HCT116 (cell line): ENCODE measurements around the gene PKHD1. TPM values are rescaled to one million over a fixed set of nuclear protein-coding genes. Genes with fewer than 3 reads are reported as not detected.

ENCODE experiments used
- ATAC-seq: fragments of 200-7000 bp; cut with Tn5 transposase; 2 replicates; pipeline ENCODE4 v1.9.1; 2020; ENCODE audit warnings: mild to moderate bottlenecking, moderate library complexity
- BruUV-seq: library from RNA; stranded (reverse); fragments of 400-500 nt; replicated peaks from 2 replicates; lab custom pipeline; 2021; lab: Mats Ljungman, UMichigan
- CTCF ChIA-PET: fragments of 300-600 bp; sonication (Branson Sonifier 250); formaldehyde crosslinking; loops from one replicate; lab custom pipeline; 2021; ENCODE audit warnings: antibody characterized with exemption; lab: Charles Lee
- POLR2A ChIA-PET: fragments of 300-600, 350-600 bp; sonication (Branson Sonifier 250); formaldehyde crosslinking; loops from one replicate; lab custom pipeline; 2021; ENCODE audit warnings: antibody characterized with exemption; lab: Charles Lee
- RAD21 ChIA-PET, 2 experiments: fragments of 300-600 bp; sonication (Branson Sonifier 250); formaldehyde crosslinking; loops; one replicate each; lab custom pipeline; 2023; ENCODE audit warnings: low total read pairs in 2 of 2; ENCODE audit not compliant: uncharacterized antibody in 2 of 2, unreplicated experiment in 2 of 2, low non-redundant PET in 1 of 2; lab: Charles Lee
- DNase-seq: peaks from one replicate; pipeline ENCODE4 v3.0.0-alpha.2; 2010; ENCODE audit warnings: low read depth, low spot score
- H2AFZ ChIP-seq: fragments of 200-600 bp; shearing (Covaris generic), sonication (generic); 2 replicates; pipeline ENCODE4 v1.6.1; 2017; ENCODE audit warnings: low read depth, mixed run types, mixed read lengths, antibody characterized with exemption, low read length; ENCODE audit not compliant: poor library complexity, severe bottlenecking
- H3K27ac ChIP-seq: 2 replicates; pipeline ENCODE4 v1.5.1; 2012; ENCODE audit warnings: low read depth, low read length
- H3K27me3 ChIP-seq: fragments of 200-600 bp; sonication (generic); 2 replicates; pipeline ENCODE4 v1.6.1; 2016; ENCODE audit warnings: mixed run types, low read length, mixed read lengths; ENCODE audit not compliant: insufficient read depth
- H3K36me3 ChIP-seq, 2 experiments: fragments of 200-500 bp in 1 of 2; fragments of 200-600 bp in 1 of 2; sonication (Bioruptor generic) in 1 of 2; sonication (generic) in 1 of 2; 2 replicates each; pipeline versions ENCODE4 v1.5.1 to v1.6.1; 2014 to 2016; ENCODE audit warnings: low read length in 2 of 2, inconsistent platforms in 1 of 2, mixed read lengths in 1 of 2, mixed run types in 1 of 2; ENCODE audit not compliant: insufficient read depth in 2 of 2, control insufficient read depth in 1 of 2
- H3K4me1 ChIP-seq, 2 experiments: fragments of 200-600 bp in 1 of 2; sonication (generic) in 1 of 2; 2 replicates each; pipeline versions ENCODE4 v1.5.1 to v1.6.1; 2012 to 2017; ENCODE audit warnings: low read length in 2 of 2, inconsistent platforms in 1 of 2, mild to moderate bottlenecking in 1 of 2, mixed read lengths in 1 of 2, mixed run types in 1 of 2, moderate library complexity in 1 of 2; ENCODE audit not compliant: insufficient read depth in 2 of 2, control insufficient read depth in 1 of 2
- H3K4me2 ChIP-seq: fragments of 200-600 bp; sonication (generic); 2 replicates; pipeline ENCODE4 v1.6.1; 2017; ENCODE audit warnings: mixed run types, low read length, mixed read lengths
- H3K4me3 ChIP-seq, 2 experiments: fragments of 200-600 bp in 1 of 2; sonication (generic) in 1 of 2; replicated peaks in 1 of 2; 2 replicates each; pipeline ENCODE4 v1.5.1; 2011 to 2016; ENCODE audit warnings: low read length in 2 of 2, control low read depth in 1 of 2, low read depth in 1 of 2, mild to moderate bottlenecking in 1 of 2, mixed read lengths in 1 of 2, mixed run types in 1 of 2
- H3K79me2 ChIP-seq: fragments of 200-600 bp; sonication (generic); 2 replicates; pipeline ENCODE4 v1.6.1; 2017; ENCODE audit warnings: mild to moderate bottlenecking, mixed run types, low read length, moderate library complexity, mixed read lengths; ENCODE audit not compliant: insufficient read depth
- H3K9ac ChIP-seq: fragments of 200-600 bp; sonication (generic); 2 replicates; pipeline ENCODE4 v1.6.1; 2016; ENCODE audit warnings: low read length, mixed read lengths
- H3K9me2 ChIP-seq: fragments of 200-600 bp; sonication (generic), shearing (Covaris generic); 2 replicates; pipeline ENCODE4 v1.6.1; 2017; ENCODE audit warnings: mixed run types, mild to moderate bottlenecking, moderate library complexity; ENCODE audit not compliant: insufficient read depth
- H3K9me3 ChIP-seq, 2 experiments: fragments of 200-500 bp in 1 of 2; fragments of 200-600 bp in 1 of 2; sonication (Bioruptor generic) in 1 of 2; sonication (generic) in 1 of 2; 2 replicates each; pipeline ENCODE4 v1.6.1; 2014 to 2017; ENCODE audit warnings: low read length in 2 of 2, mixed read lengths in 2 of 2, inconsistent platforms in 1 of 2, low read depth in 1 of 2, mild to moderate bottlenecking in 1 of 2, mixed run types in 1 of 2, moderate library complexity in 1 of 2; ENCODE audit not compliant: control insufficient read depth in 1 of 2, insufficient read depth in 1 of 2
- H4K20me1 ChIP-seq: fragments of 200-600 bp; sonication (generic), shearing (Covaris generic); 2 replicates; pipeline ENCODE4 v1.6.1; 2017; ENCODE audit warnings: mixed run types, mild to moderate bottlenecking, moderate library complexity; ENCODE audit not compliant: insufficient read depth
- CBX3 ChIP-seq: IDR thresholded peaks from 2 replicates; pipeline ENCODE4 v1.6.1; 2012; ENCODE audit warnings: low read depth
- CEBPB ChIP-seq: IDR thresholded peaks from 2 replicates; pipeline ENCODE4 v1.6.1; 2012; ENCODE audit warnings: low read depth
- EZH2 ChIP-seq: fragments of 200-600 bp; sonication (generic); IDR thresholded peaks from 2 replicates; pipeline ENCODE4 v1.6.1; 2017; ENCODE audit warnings: antibody characterized with exemption, mixed run types
- EZH2phosphoT487 ChIP-seq: fragments of 200-600 bp; IDR thresholded peaks from 2 replicates; pipeline ENCODE4 v1.6.1; 2018; ENCODE audit warnings: antibody characterized with exemption, borderline replicate concordance
- FOSL1 ChIP-seq: IDR thresholded peaks from 2 replicates; pipeline ENCODE4 v1.6.1; 2012; ENCODE audit warnings: low read depth
- JUND ChIP-seq: IDR thresholded peaks from 2 replicates; pipeline ENCODE4 v1.6.1; 2012
- MAX ChIP-seq: IDR thresholded peaks from 2 replicates; pipeline ENCODE4 v1.6.1; 2012
- POLR2A ChIP-seq: IDR thresholded peaks from 2 replicates; pipeline ENCODE4 v1.7.0; 2011; ENCODE audit warnings: borderline replicate concordance; ENCODE audit not compliant: insufficient read depth, insufficient read length; ENCODE audit errors: extremely low read depth
- RAD21 ChIP-seq: IDR thresholded peaks from 2 replicates; pipeline ENCODE4 v1.6.1; 2012; ENCODE audit warnings: low read depth, mild to moderate bottlenecking
- SIN3A ChIP-seq: IDR thresholded peaks from 2 replicates; pipeline ENCODE4 v1.6.1; 2012; ENCODE audit warnings: low read depth
- SP1 ChIP-seq: IDR thresholded peaks from 2 replicates; pipeline ENCODE4 v1.6.1; 2012; ENCODE audit warnings: low read depth
- YY1 ChIP-seq: IDR thresholded peaks from 2 replicates; pipeline ENCODE4 v1.6.1; 2011; ENCODE audit warnings: low read length, low read depth, moderate library complexity, mild to moderate bottlenecking; ENCODE audit not compliant: insufficient replicate concordance; ENCODE audit errors: extremely low read depth
- ZFX ChIP-seq: fragments of 450-650 bp; IDR thresholded peaks from 2 replicates; pipeline ENCODE4 v1.6.1; 2017
- ZNF274 ChIP-seq: fragments of 200-500 bp; sonication (Bioruptor generic); IDR thresholded peaks from 2 replicates; pipeline ENCODE4 v1.6.1; 2014; ENCODE audit warnings: mild to moderate bottlenecking, low read depth, low read length, inconsistent platforms
- intact Hi-C: fragments of 100-400 bp; cut with micrococcal nuclease; formaldehyde crosslinking; loops from 2 replicates; pipeline ENCODE4 v1.10.0; 2022
- total RNA-seq: library from RNA; stranded (reverse); gene quantifications from one replicate; pipeline ENCODE4 v1.2.1, GENCODE V29; 2021; ENCODE audit not compliant: unreplicated experiment
- TF ChIP-seq, protein P1 (sequence below): IDR thresholded peaks from 2 replicates; pipeline ENCODE4 v1.6.1; 2012
- TF ChIP-seq, protein P2 (sequence below): IDR thresholded peaks from 2 replicates; pipeline ENCODE4 v1.6.1; 2012; ENCODE audit warnings: low read depth
- TF ChIP-seq, protein P3 (sequence below), 3 experiments: fragments of 200-600 bp in 1 of 3; sonication (generic) in 1 of 3; IDR thresholded peaks in 2 of 3; conservative IDR thresholded peaks in 1 of 3; 2 replicates each; pipeline ENCODE4 v1.5.1; 2012 to 2017; ENCODE audit warnings: low read depth in 2 of 3, low read length in 2 of 3, antibody characterized with exemption in 1 of 3, borderline replicate concordance in 1 of 3, control low read depth in 1 of 3, mild to moderate bottlenecking in 1 of 3, mixed read lengths in 1 of 3, mixed run types in 1 of 3, moderate library complexity in 1 of 3; ENCODE audit not compliant: insufficient read depth in 1 of 3

The PKHD1 gene
- total RNA-seq, 1 experiment from 2014 or later: not detected

DNA sequence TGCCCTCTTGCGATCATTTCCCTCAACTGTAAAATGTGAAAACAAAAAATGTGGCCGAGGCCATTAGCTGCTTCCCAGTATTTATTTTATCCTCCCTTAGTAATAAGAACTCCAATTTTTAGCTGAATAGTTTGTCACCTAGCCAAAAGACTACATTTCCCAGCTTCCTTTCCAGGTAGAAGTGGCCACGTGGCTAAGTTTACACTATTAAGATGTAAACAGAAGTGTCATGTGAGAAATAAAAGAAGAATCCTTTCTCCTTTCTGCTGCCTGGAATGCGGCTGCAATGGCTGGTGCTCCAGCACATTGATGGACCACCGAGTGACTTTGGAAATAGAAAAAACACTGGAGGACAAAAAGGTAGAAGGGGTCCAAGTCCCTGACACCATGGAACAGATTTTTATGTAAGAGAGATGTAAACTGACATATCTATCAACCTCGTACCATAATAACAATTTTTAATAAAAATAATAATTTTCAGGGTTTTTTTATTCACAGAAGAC, 268.8 kb downstream of the PKHD1 start:
- no TSS peak for BruUV-seq
- no peak for TF ChIP-seq EZH2phosphoT487
- TF ChIP-seq, protein P1, sequence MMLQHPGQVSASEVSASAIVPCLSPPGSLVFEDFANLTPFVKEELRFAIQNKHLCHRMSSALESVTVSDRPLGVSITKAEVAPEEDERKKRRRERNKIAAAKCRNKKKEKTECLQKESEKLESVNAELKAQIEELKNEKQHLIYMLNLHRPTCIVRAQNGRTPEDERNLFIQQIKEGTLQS: no peak
- TF ChIP-seq ZFX: no peak
- TF ChIP-seq CEBPB: no peak
- no peak for TF ChIP-seq YY1
- no peak for TF ChIP-seq MAX
- no peak for TF ChIP-seq SP1
- TF ChIP-seq, protein P2, sequence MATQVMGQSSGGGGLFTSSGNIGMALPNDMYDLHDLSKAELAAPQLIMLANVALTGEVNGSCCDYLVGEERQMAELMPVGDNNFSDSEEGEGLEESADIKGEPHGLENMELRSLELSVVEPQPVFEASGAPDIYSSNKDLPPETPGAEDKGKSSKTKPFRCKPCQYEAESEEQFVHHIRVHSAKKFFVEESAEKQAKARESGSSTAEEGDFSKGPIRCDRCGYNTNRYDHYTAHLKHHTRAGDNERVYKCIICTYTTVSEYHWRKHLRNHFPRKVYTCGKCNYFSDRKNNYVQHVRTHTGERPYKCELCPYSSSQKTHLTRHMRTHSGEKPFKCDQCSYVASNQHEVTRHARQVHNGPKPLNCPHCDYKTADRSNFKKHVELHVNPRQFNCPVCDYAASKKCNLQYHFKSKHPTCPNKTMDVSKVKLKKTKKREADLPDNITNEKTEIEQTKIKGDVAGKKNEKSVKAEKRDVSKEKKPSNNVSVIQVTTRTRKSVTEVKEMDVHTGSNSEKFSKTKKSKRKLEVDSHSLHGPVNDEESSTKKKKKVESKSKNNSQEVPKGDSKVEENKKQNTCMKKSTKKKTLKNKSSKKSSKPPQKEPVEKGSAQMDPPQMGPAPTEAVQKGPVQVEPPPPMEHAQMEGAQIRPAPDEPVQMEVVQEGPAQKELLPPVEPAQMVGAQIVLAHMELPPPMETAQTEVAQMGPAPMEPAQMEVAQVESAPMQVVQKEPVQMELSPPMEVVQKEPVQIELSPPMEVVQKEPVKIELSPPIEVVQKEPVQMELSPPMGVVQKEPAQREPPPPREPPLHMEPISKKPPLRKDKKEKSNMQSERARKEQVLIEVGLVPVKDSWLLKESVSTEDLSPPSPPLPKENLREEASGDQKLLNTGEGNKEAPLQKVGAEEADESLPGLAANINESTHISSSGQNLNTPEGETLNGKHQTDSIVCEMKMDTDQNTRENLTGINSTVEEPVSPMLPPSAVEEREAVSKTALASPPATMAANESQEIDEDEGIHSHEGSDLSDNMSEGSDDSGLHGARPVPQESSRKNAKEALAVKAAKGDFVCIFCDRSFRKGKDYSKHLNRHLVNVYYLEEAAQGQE: no peak
- TF ChIP-seq, protein P3, sequence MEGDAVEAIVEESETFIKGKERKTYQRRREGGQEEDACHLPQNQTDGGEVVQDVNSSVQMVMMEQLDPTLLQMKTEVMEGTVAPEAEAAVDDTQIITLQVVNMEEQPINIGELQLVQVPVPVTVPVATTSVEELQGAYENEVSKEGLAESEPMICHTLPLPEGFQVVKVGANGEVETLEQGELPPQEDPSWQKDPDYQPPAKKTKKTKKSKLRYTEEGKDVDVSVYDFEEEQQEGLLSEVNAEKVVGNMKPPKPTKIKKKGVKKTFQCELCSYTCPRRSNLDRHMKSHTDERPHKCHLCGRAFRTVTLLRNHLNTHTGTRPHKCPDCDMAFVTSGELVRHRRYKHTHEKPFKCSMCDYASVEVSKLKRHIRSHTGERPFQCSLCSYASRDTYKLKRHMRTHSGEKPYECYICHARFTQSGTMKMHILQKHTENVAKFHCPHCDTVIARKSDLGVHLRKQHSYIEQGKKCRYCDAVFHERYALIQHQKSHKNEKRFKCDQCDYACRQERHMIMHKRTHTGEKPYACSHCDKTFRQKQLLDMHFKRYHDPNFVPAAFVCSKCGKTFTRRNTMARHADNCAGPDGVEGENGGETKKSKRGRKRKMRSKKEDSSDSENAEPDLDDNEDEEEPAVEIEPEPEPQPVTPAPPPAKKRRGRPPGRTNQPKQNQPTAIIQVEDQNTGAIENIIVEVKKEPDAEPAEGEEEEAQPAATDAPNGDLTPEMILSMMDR (IDR thresholded peaks at IDR 0.05 in 2 of 3, conservative IDR thresholded peaks at IDR 0.05 in 1 of 3; ENCODE audit: borderline replicate concordance in 1 of 3, insufficient read depth in 1 of 3, low read depth in 2 of 3, low read length in 2 of 3): no peak
- no peak for TF ChIP-seq SIN3A
- TF ChIP-seq EZH2: no peak
- TF ChIP-seq POLR2A: no peak
- TF ChIP-seq CBX3: no peak
- no peak for TF ChIP-seq ZNF274
- TF ChIP-seq RAD21: no peak
- TF ChIP-seq FOSL1: no peak
- no peak for TF ChIP-seq JUND
- H3K36me3 ChIP-seq: no peaks in the 10 kb centered on the region
- H2AFZ ChIP-seq: no peak overlapping the region
- H3K4me3 ChIP-seq: no peak overlapping the region
- no peak overlapping the region for H3K9ac ChIP-seq
- no peak overlapping the region for H3K27ac ChIP-seq
- RAD21 ChIA-PET: no interaction called here
- no peaks in the 10 kb centered on the region for H3K9me2 ChIP-seq
- CTCF ChIA-PET: no interaction called here
- DNase-seq (no peak), ATAC-seq (no peak)
- H3K27me3 ChIP-seq: no peaks in the 10 kb centered on the region
- no peak overlapping the region for H3K4me2 ChIP-seq
- POLR2A ChIA-PET: no interaction called here
- H4K20me1 ChIP-seq: no peaks in the 10 kb centered on the region
- intact Hi-C loops: no loop called here
- no peaks in the 10 kb centered on the region for H3K9me3 ChIP-seq
- H3K4me1 ChIP-seq: no peaks in the 10 kb centered on the region
- H3K79me2 ChIP-seq: no peaks in the 10 kb centered on the region
